Kidney (tissue), 14 donors: ENCODE data around the gene TTLL7. TPM values are rescaled to one million over a fixed set of nuclear protein-coding genes. Genes with fewer than 3 reads are reported as not detected.
A peak's percentile ranks its signal among the peaks of the same experiment; 100 is the strongest.

Experiments
- DNase-seq, 5 donors: peaks; one replicate each; pipeline ENCODE4 v3.0.0-alpha.2; 2013 to 2020
- FAIRE-seq: peaks from 2 replicates; lab custom pipeline; 2012; peaks lifted over from hg19 to GRCh38; lab: Jason Lieb, UNC
- H3K27ac ChIP-seq, 2 donors: one replicate each; pipeline ENCODE4 v1.7.0; 2013; ENCODE audit warnings: low read depth in 2 of 2, low read length in 2 of 2, inconsistent platforms in 1 of 2
- H3K27me3 ChIP-seq: one replicate; pipeline ENCODE4 v1.7.1; 2013; ENCODE audit warnings: low read length, inconsistent platforms; ENCODE audit not compliant: control insufficient read depth, insufficient read depth
- H3K36me3 ChIP-seq, 3 donors: one replicate each; pipeline versions ENCODE4 v1.7.0 to v1.7.1; 2013; ENCODE audit warnings: low read length in 3 of 3, control low read depth in 1 of 3, inconsistent platforms in 1 of 3; ENCODE audit not compliant: insufficient read depth in 3 of 3, control insufficient read depth in 2 of 3
- H3K4me1 ChIP-seq, 3 donors: one replicate each; pipeline versions ENCODE4 v1.7.0 to v1.7.1; 2013; ENCODE audit warnings: low read length in 3 of 3, inconsistent platforms in 1 of 3, low read depth in 1 of 3; ENCODE audit not compliant: control insufficient read depth in 2 of 3, insufficient read depth in 2 of 3
- H3K4me3 ChIP-seq, 3 donors: one replicate each; pipeline versions ENCODE4 v1.7.0 to v1.8.1; 2013; ENCODE audit warnings: low read length in 3 of 3, control low read depth in 1 of 3, inconsistent platforms in 1 of 3
- H3K9ac ChIP-seq, 3 donors: one replicate each; pipeline versions ENCODE4 v1.7.0 to v1.7.1; 2013; ENCODE audit warnings: low read length in 3 of 3, control low read depth in 1 of 3, inconsistent platforms in 1 of 3
- H3K9me3 ChIP-seq, 3 donors: one replicate each; pipeline versions ENCODE4 v1.7.0 to v1.7.1; 2013; ENCODE audit warnings: low read length in 3 of 3, control low read depth in 1 of 3, inconsistent platforms in 1 of 3; ENCODE audit not compliant: control insufficient read depth in 2 of 3, insufficient read depth in 1 of 3
- intact Hi-C: fragments of 100-400 bp; cut with DNase I; formaldehyde crosslinking; loops from one replicate; pipeline ENCODE4 v1.11.1; 2022
- polyA plus RNA-seq: library from polyadenylated mRNA; stranded (reverse); fragments of 350-450 nt; fragmentation: Illumina TruSeq; extraction: RNeasy Lipid Tissue Mini Kit (QIAGEN cat#74804); gene quantifications from one replicate; pipeline ENCODE4 v1.2.3, GENCODE V29; 2014; ENCODE audit warnings: low read depth, low replicate concordance; ENCODE audit not compliant: insufficient read depth
- total RNA-seq: library from RNA; stranded (reverse); fragmentation: NEBNext Ultra II Directional; extraction: Animal tissue kit (Norgen Biotek cat#: 25700); gene quantifications from one replicate; pipeline ENCODE4 v1.2.1, GENCODE V29; 2021
- TF ChIP-seq, protein P1 (sequence below): IDR thresholded peaks from 3 replicates; pipeline ENCODE4 v1.5.1; 2012; ENCODE audit warnings: mild to moderate bottlenecking, moderate library complexity, borderline replicate concordance; ENCODE audit not compliant: insufficient read depth; ENCODE audit errors: extremely low read depth
- donor health status: control.
- donor health status: control.
- donor health status: control.
- donor health status: control.
- donor health status: control.
- donor health status: DM: yes; HTN: yes; CAD: no.
- donor health status: Normal renal cell carcinoma (clear cell type).

The TTLL7 gene
- total and polyA plus RNA-seq, 2 donors from 2014 or later = 2.3 to 7.0 TPM

DNA sequence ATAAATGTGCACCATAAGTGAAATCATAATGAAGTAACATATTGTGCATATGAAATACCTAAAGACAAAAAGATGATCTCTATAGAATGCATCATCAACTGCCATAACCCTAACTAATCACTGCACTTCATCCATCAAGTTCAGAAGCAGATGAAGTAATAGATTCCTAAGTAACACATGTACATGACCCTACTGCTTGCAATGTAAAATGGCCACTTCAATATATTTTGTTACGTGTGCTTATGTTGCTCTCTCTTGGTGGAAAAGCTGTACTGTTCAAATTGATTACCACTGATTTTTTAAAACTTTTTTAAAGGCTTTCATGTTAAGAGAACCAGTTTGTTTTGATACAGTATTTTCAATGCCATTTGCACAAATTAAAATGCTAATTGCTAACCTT is 141.8 kb downstream of the TTLL7 start:
- no peak overlapping the region for H3K27ac ChIP-seq
- no peaks in the 10 kb centered on the region for H3K27me3 ChIP-seq
- no peaks in the 10 kb centered on the region for H3K9me3 ChIP-seq
- TF ChIP-seq, protein P1, sequence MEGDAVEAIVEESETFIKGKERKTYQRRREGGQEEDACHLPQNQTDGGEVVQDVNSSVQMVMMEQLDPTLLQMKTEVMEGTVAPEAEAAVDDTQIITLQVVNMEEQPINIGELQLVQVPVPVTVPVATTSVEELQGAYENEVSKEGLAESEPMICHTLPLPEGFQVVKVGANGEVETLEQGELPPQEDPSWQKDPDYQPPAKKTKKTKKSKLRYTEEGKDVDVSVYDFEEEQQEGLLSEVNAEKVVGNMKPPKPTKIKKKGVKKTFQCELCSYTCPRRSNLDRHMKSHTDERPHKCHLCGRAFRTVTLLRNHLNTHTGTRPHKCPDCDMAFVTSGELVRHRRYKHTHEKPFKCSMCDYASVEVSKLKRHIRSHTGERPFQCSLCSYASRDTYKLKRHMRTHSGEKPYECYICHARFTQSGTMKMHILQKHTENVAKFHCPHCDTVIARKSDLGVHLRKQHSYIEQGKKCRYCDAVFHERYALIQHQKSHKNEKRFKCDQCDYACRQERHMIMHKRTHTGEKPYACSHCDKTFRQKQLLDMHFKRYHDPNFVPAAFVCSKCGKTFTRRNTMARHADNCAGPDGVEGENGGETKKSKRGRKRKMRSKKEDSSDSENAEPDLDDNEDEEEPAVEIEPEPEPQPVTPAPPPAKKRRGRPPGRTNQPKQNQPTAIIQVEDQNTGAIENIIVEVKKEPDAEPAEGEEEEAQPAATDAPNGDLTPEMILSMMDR = peak; percentile 36
- H3K4me3 ChIP-seq = no peak overlapping the region
- intact Hi-C loops = no loop called here
- DNase-seq (peak in 2 of 5 donors; percentile 70 to 71), FAIRE-seq (peak; percentile 68)
- H3K36me3 ChIP-seq = no peaks in the 10 kb centered on the region
- peaks cover 0 to 2% (median 0%) of the 10 kb centered on the region in 3 donors for H3K4me1 ChIP-seq
- H3K9ac ChIP-seq = no peak overlapping the region

DNA sequence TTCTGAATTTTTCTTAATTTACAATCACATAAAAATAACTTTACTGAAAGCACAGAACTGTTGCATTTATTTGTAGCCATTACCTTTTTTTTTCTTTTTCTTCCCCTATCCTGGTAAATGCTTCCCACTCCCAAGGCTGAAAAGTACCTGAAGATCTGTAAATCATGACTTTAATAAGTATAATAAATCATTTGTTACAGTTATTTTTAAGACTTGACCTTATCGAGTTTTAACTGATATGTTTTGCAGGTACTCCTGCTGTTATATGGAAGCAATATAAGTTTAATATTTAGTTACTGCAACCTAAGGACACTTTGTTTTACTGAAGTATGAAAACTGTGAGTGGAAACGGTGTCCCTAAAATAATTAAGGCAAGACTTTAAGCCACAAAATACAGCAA is 142.6 kb downstream of the TTLL7 start:
- Histone ChIP-seq H3K4me3 (no peak overlapping the region), H3K9me3 (no peaks in the 10 kb centered on the region), H3K27ac (no peak overlapping the region), H3K36me3 (no peaks in the 10 kb centered on the region), H3K4me1 (peaks cover 0 to 2% (median 0%) of the 10 kb centered on the region in 3 donors), H3K9ac (no peak overlapping the region), H3K27me3 (no peaks in the 10 kb centered on the region)
- FAIRE-seq (no peak), DNase-seq (no peak)
- TF ChIP-seq, protein P1 = no peak
- intact Hi-C loops = no loop called here

DNA sequence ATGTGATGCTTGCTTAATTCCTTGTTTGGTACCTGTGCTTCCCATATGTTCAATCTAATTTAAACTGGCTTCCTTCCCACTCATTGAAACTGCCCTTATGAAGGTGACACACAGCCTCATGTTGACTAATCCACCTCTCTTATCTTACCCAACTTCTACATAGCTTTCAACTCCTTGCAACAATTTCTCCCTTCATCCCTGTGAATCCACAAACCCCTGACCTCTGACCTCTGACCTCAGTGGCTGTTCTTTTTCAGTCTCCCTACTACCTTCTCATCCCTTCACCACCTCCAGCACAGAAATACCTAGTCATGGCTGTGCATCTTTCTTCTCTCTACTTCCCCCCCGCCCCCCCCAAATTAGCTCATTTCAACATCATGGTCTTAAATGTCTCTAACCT is 144.5 kb downstream of the TTLL7 start:
- H3K36me3 ChIP-seq = no peaks in the 10 kb centered on the region
- no peaks in the 10 kb centered on the region for H3K27me3 ChIP-seq
- no peaks in the 10 kb centered on the region for H3K9me3 ChIP-seq
- no peak overlapping the region for H3K9ac ChIP-seq
- TF ChIP-seq, protein P1 = no peak
- no peak for DNase-seq
- no peaks in the 10 kb centered on the region for H3K4me1 ChIP-seq
- intact Hi-C loops = no loop called here
- FAIRE-seq = no peak
- no peak overlapping the region for H3K4me3 ChIP-seq
- no peak overlapping the region for H3K27ac ChIP-seq

DNA sequence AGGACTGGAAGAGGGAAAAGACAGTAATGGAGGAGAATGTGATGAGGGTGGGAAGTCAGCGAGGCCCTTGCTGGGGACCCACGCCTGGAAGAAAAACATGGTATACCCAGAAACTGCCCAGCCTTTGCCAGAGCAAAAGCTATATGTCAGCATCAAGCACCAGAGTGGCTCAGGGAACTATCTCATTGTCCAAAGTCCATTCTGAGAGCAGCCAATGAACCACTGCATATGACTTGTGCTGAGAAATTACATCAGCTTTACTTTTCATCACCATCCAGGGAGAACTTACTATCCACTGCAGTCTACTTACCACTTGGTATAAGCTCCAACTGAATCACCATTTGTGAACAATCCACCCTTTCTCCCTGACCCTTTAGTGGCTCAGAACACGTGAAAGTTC is 148.1 kb downstream of the TTLL7 start:
- peak in 1 of 5 donors; percentile 13 for DNase-seq
- Histone ChIP-seq H3K4me1 (peaks cover 0 to under 1% (median 0%) of the 10 kb centered on the region in 3 donors), H3K36me3 (no peaks in the 10 kb centered on the region), H3K27me3 (no peaks in the 10 kb centered on the region), H3K9me3 (no peaks in the 10 kb centered on the region), H3K4me3 (no peak overlapping the region), H3K9ac (no peak overlapping the region), H3K27ac (no peak overlapping the region)
- FAIRE-seq = no peak
- intact Hi-C loops = no loop called here
- TF ChIP-seq, protein P1 = no peak
